T-cell (primary cell): ENCODE measurements around the gene EMC10. TPM values are rescaled to one million over a fixed set of nuclear protein-coding genes. Genes with fewer than 3 reads are reported as not detected.
"Not testable (repeated sequence)": the region's sequence is repeated elsewhere in the genome, so short reads cannot be mapped to it uniquely, and the experiment has no call there.

Experiments used
- ATAC-seq, 4 experiments: fragments of 200-7000 bp in 3 of 4; fragments of 150-1000 bp in 1 of 4; cut with Tn5 transposase; replicated peaks in 1 of 4; 1 replicate in 3 of 4; 2 replicates in 1 of 4; pipeline ENCODE4 v1.10.0; 2021; ENCODE audit warnings: moderate library complexity in 3 of 4, mild to moderate bottlenecking in 2 of 4, moderate number of reproducible peaks in 1 of 4
- CTCF ChIA-PET, 2 donors: fragments of 300-600 bp; sonication (Branson Sonifier 250); formaldehyde crosslinking; loops; one replicate each; lab custom pipeline; 2022; ENCODE audit warnings: antibody characterized with exemption in 2 of 2; lab: Charles Lee
- POLR2A ChIA-PET, 2 donors: fragments of 300-600 bp; sonication (Branson Sonifier 250); formaldehyde crosslinking; loops; one replicate each; lab custom pipeline; 2022; ENCODE audit warnings: antibody characterized with exemption in 2 of 2; lab: Charles Lee
- DNase-seq, 35 experiments: peaks; one replicate each; pipeline versions ENCODE4 v3.0.0 to v3.0.0-alpha.2; 2013 to 2023
- H3K27ac ChIP-seq: one replicate; pipeline ENCODE4 v1.5.1; 2013; ENCODE audit warnings: low read length
- H3K27me3 ChIP-seq, 2 experiments: replicated peaks in 1 of 2; 1 replicate in 1 of 2; 2 replicates in 1 of 2; pipeline versions ENCODE4 v1.6.1 to v1.7.0; 2013; ENCODE audit warnings: low read length in 1 of 2, mixed read lengths in 1 of 2; ENCODE audit not compliant: control insufficient read depth in 2 of 2, insufficient read depth in 2 of 2; ENCODE audit errors: extremely low read depth in 1 of 2
- H3K36me3 ChIP-seq, 2 donors: 1 replicate in 1 of 2; 2 replicates in 1 of 2; pipeline versions ENCODE4 v1.6.1 to v1.7.0; 2013; ENCODE audit warnings: low read length in 1 of 2; ENCODE audit not compliant: control insufficient read depth in 2 of 2, insufficient read depth in 1 of 2; ENCODE audit errors: extremely low read depth in 1 of 2
- H3K4me1 ChIP-seq, 2 experiments: 1 replicate in 1 of 2; 2 replicates in 1 of 2; pipeline versions ENCODE4 v1.6.1 to v1.7.0; 2013; ENCODE audit warnings: low read length in 2 of 2, mixed read lengths in 1 of 2; ENCODE audit not compliant: insufficient read depth in 2 of 2, control insufficient read depth in 1 of 2; ENCODE audit errors: extremely low read depth in 1 of 2
- H3K4me3 ChIP-seq, 2 donors: 1 replicate in 1 of 2; 2 replicates in 1 of 2; pipeline versions ENCODE4 v1.5.1 to v1.7.0; 2013; ENCODE audit warnings: mild to moderate bottlenecking in 2 of 2, low read length in 1 of 2, moderate library complexity in 1 of 2; ENCODE audit not compliant: control insufficient read depth in 1 of 2; ENCODE audit errors: extremely low read depth in 1 of 2
- H3K9me3 ChIP-seq: 2 replicates; pipeline ENCODE4 v1.7.0; 2013
- H3K27ac Mint-ChIP-seq, 2 donors: one replicate each; pipeline ENCODE4 v1.8.0; 2020 to 2021; ENCODE audit warnings: mild to moderate bottlenecking in 2 of 2, mixed read lengths in 2 of 2
- H3K27me3 Mint-ChIP-seq, 2 donors: one replicate each; pipeline ENCODE4 v1.8.0; 2021 to 2022; ENCODE audit warnings: mixed read lengths in 2 of 2
- H3K36me3 Mint-ChIP-seq: one replicate; pipeline ENCODE4 v1.8.0; 2021; ENCODE audit warnings: mixed read lengths
- H3K4me1 Mint-ChIP-seq, 3 donors: one replicate each; pipeline ENCODE4 v1.8.0; 2020 to 2022; ENCODE audit warnings: mixed read lengths in 3 of 3, mild to moderate bottlenecking in 1 of 3
- H3K4me3 Mint-ChIP-seq, 3 donors: one replicate each; pipeline ENCODE4 v1.8.0; 2020 to 2022; ENCODE audit warnings: mild to moderate bottlenecking in 3 of 3, mixed read lengths in 3 of 3, moderate library complexity in 3 of 3
- H3K9me3 Mint-ChIP-seq, 3 donors: one replicate each; pipeline ENCODE4 v1.8.0; 2020 to 2022; ENCODE audit warnings: mixed read lengths in 3 of 3
- WGBS: methylation state at CpG from one replicate; pipeline ENCODE4 v1.1.5; 2013; ENCODE audit warnings: missing lambda C conversion rate; ENCODE audit not compliant: insufficient coverage; 5-methylcytosine and 5-hydroxymethylcytosine counted together
- total RNA-seq, 35 experiments: library from RNA in 6 of 35; stranded (reverse) in 6 of 35; fragments of 120-200 nt in 1 of 35; gene quantifications; one replicate each; pipeline versions ENCODE4 v1.2.1 to v1.2.4 and lab custom pipeline; 2013 to 2026

Gene EMC10
- total RNA-seq, 5 donors from 2014 or later (not counting 1 experiment from before 2014, with no cell fraction given) = 83.7 to 98.1 (median 89.7) TPM

DNA sequence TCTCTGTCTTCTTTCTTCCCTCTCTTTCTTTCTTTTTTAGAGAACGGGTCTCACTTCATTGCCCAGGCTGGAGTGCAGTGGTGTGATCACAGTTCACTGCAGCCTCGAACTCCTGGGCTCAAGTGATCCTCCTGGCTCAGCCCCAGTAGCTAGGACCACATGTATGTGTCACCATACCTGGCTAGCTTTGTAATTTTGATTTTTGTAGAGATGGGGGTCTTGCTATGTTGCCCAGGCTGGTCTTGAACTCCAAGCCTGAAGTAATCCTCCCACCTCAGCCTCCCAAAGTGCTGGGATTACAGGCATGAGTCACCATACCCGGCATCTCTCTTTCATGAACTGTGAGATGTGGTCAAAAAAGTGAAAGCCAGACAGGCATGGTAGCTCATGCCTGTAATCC, 3.0 kb upstream of the EMC10 start:
- H3K4me3 ChIP-seq, H3K36me3 ChIP-seq, ATAC-seq, H3K9me3 Mint-ChIP-seq, H3K4me3 Mint-ChIP-seq, H3K27ac ChIP-seq, H3K9me3 ChIP-seq, H3K27ac Mint-ChIP-seq, DNase-seq, H3K36me3 Mint-ChIP-seq, POLR2A ChIA-PET: not testable (repeated sequence)
- CTCF ChIA-PET = interaction anchor here in 1 of 2 donors (0.6 kb wide), 1 partner anchor 46 kb away, joined by 3 read pairs; no protein-coding TSS in a partner anchor
- H3K27me3 Mint-ChIP-seq = peaks cover 8 to 12% of the 10 kb centered on the region in 2 donors
- WGBS = no CpG with 5 or more reads among the region's 3 CpGs
- H3K27me3 ChIP-seq = peaks cover 0 to 17% of the 10 kb centered on the region in 2 experiments
- peaks cover 16 to 31% (median 21%) of the 10 kb centered on the region in 3 donors for H3K4me1 Mint-ChIP-seq
- peaks cover 9 to 26% of the 10 kb centered on the region in 2 experiments for H3K4me1 ChIP-seq

DNA sequence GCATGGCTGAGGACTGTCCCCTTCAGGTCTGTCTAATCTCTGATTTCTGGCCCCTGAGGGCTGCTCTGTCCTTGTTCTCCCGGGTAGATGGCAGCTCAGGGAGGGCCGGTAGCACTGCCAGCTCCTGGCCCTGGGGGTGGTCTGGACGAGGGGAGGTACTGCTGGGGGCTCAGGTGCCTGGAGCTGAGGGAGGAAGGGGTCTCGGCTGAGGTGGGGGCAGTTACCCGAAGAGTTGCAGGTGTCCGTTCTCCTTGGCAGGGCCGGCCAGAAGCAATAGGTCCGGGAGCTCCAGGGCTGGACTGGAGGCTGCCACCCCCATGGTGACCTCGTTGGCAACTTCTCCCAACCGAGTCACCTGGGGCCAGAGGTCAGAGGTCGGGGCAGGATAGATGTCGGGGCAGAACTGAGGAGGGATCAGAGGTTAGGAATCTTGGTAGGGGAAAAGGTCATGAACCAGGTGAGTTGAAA, 1.2 kb upstream of the EMC10 start:
- ChIA-PET POLR2A (no interaction called here), CTCF (no interaction called here)
- no peak for ATAC-seq
- H3K27ac ChIP-seq = peak overlapping the region; percentile 67
- H3K36me3 ChIP-seq = peaks cover 7 to 21% of the 10 kb centered on the region in 2 donors
- no peak for DNase-seq
- no peaks in the 10 kb centered on the region for H3K9me3 ChIP-seq
- Mint-ChIP-seq H3K36me3 (peaks cover 17% of the 10 kb centered on the region), H3K27ac (peak overlapping the region; percentile 23 to 74), H3K27me3 (peaks cover 0 to 1% of the 10 kb centered on the region in 2 donors), H3K9me3 (no peaks in the 10 kb centered on the region), H3K4me3 (peak overlapping the region; percentile 95 to 98 (median 98)), H3K4me1 (peaks cover 20 to 36% (median 25%) of the 10 kb centered on the region in 3 donors)
- peaks cover 9 to 43% of the 10 kb centered on the region in 2 experiments for H3K4me1 ChIP-seq
- H3K27me3 ChIP-seq = peaks cover 0 to 4% of the 10 kb centered on the region in 2 experiments
- WGBS = 84% methylated on average over 5 of the region's 12 CpGs
- no peak overlapping the region for H3K4me3 ChIP-seq

DNA sequence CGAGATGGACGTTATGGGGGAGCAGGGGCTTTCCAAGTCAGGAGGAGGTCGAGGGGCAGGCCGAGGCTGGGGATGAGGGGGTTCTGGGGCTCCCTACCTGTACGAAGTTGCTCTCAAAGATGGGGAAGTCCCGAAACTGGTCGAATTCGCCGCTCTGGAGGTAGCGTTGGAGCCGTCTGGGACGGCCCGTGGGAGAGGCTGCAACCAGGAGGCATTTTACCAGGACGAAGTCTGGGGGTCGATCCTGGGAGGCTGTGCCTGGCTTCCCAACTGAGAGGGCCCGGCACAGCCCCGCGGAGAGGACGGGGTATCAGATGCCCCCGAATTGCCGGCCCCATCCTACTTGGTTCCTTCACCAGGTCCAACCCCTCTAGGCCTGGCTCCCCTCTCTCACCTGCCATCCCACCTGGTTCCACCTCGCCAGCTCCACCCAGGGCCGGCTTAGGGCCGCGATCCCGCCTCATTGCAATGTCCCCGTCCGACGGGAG, 527 bp upstream of the EMC10 start:
- CTCF ChIA-PET = no interaction called here

DNA sequence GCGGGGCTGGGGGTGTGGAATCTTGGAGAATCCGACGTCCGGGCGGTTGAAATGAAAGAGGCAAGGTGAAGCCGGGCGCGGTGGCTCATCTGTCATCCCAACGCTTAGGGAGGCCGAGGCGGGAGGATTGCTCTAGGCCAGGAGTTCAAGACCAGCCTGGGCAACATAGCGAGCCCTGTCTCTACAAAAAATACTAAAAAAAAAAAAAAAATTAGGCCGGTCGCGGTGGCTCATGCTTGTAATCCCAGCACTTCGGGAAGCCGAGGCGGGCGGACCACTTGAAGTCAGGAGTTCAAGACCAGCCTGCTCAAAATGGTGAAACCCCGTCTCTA, 566 bp downstream of the EMC10 start:
- Mint-ChIP-seq H3K9me3 (no peaks in the 10 kb centered on the region), H3K4me3 (peak overlapping the region; percentile 95 to 98 (median 98)), H3K36me3 (peaks cover 20% of the 10 kb centered on the region), H3K27me3 (peaks cover 0 to 1% of the 10 kb centered on the region in 2 donors), H3K4me1 (peaks cover 21 to 36% (median 27%) of the 10 kb centered on the region in 3 donors), H3K27ac (peak overlapping the region; percentile 84 to 93)
- Histone ChIP-seq H3K4me3 (peak overlapping the region; percentile 82 to 100), H3K9me3 (no peaks in the 10 kb centered on the region), H3K4me1 (peaks cover 9 to 43% of the 10 kb centered on the region in 2 experiments), H3K36me3 (peaks cover 12 to 38% of the 10 kb centered on the region in 2 donors), H3K27me3 (peaks cover 0 to 4% of the 10 kb centered on the region in 2 experiments), H3K27ac (peak overlapping the region; percentile 84)
- DNase-seq = no peak
- ChIA-PET CTCF (no interaction called here), POLR2A (no interaction called here)
- no CpG with 5 or more reads among the region's 20 CpGs for WGBS
- ATAC-seq = no peak

More for the DNA sequence above, 527 bp upstream of the EMC10 start:
- Histone ChIP-seq H3K36me3 (peaks cover 7 to 27% of the 10 kb centered on the region in 2 donors), H3K27ac (peak overlapping the region; percentile 67), H3K27me3 (peaks cover 0 to 4% of the 10 kb centered on the region in 2 experiments), H3K9me3 (no peaks in the 10 kb centered on the region), H3K4me1 (peaks cover 9 to 43% of the 10 kb centered on the region in 2 experiments), H3K4me3 (peak overlapping the region in 1 of 2 donors; percentile 100)
- no peak for ATAC-seq
- H3K27me3 Mint-ChIP-seq = peaks cover 0 to 1% of the 10 kb centered on the region in 2 donors
- H3K4me3 Mint-ChIP-seq = peak overlapping the region; percentile 95 to 98 (median 98)
- peaks cover 17% of the 10 kb centered on the region for H3K36me3 Mint-ChIP-seq
- H3K4me1 Mint-ChIP-seq = peaks cover 21 to 36% (median 25%) of the 10 kb centered on the region in 3 donors
- H3K9me3 Mint-ChIP-seq = no peaks in the 10 kb centered on the region
- DNase-seq = no peak
- POLR2A ChIA-PET = no interaction called here
- WGBS = 85% methylated on average over 22 of the region's 29 CpGs
- peak overlapping the region; percentile 81 to 87 for H3K27ac Mint-ChIP-seq

DNA sequence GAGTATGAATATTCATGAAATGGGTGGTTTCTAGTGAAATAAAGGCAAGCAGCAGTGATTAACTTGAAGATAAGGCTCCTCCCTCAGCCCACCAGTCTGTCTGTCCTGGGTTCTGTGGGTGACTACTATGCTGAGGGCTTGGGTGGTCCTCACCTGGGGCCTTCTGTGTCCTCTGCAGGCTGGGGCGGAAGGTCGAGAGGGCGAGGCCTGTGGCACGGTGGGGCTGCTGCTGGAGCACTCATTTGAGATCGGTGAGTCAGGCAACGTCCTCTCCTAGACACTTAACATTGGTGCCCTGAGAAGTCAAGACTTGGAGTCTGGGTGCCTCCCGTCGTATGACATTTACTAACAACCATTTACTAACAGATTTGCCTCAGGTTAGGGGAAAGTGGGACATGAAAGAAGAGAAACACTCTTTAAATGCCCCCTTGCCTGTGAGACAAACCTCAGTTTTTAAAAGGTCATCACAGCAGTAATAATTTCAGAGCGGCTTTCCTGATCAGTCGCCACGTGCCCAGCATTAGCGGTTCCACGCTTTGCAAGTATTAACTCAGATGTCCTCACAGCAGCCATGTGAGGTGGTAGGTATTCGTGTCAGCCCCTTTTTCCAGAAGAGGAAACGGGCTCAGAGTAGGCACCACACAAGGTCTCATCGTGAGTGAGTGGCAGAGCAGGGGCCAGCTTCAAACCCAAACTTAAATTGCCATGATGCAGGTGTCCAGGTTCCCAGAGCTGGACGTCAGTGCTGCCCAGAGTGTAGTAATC, 1.6 kb downstream of the EMC10 start:
- DNase-seq (no peak), ATAC-seq (no peak)
- Mint-ChIP-seq H3K27me3 (peaks cover 0 to 1% of the 10 kb centered on the region in 2 donors), H3K36me3 (peaks cover 20% of the 10 kb centered on the region), H3K27ac (peak overlapping the region; percentile 62 to 93), H3K9me3 (no peaks in the 10 kb centered on the region), H3K4me3 (peak overlapping the region; percentile 95 to 98 (median 98)), H3K4me1 (peaks cover 21 to 36% (median 27%) of the 10 kb centered on the region in 3 donors)
- ChIA-PET POLR2A (no interaction called here), CTCF (no interaction called here)
- H3K27ac ChIP-seq = no peak overlapping the region
- no peaks in the 10 kb centered on the region for H3K9me3 ChIP-seq
- peaks cover 9 to 43% of the 10 kb centered on the region in 2 experiments for H3K4me1 ChIP-seq
- 96% methylated on average over 10 of the region's 17 CpGs for WGBS
- H3K36me3 ChIP-seq = peaks cover 12 to 44% of the 10 kb centered on the region in 2 donors
- no peak overlapping the region for H3K4me3 ChIP-seq
- peaks cover 0 to 4% of the 10 kb centered on the region in 2 experiments for H3K27me3 ChIP-seq
